ENCODE measurements around the gene BBS10.
A peak's percentile ranks its signal among the peaks of the same experiment; 100 is the strongest.
"Not testable (repeated sequence)": the region's sequence is repeated elsewhere in the genome, so short reads cannot be mapped to it uniquely, and the experiment has no call there.

The BBS10 gene

GRCh38 chr12:76348079-76348901 lies at the start of gene BBS10:
TSS of gene BBS10 (minus strand) at chr12:76348415. CDS start at chr12:76348358, 57 bp downstream.
- peak; percentile 95 to 96 for DNase-seq

GRCh38 chr12:76391461-76391860 lies 43.2 kb upstream of the BBS10 start:
- DNase-seq = no peak

- DNase-seq = no peak
These were observed 39.4 kb upstream of the BBS10 start for GRCh38 chr12:76387614-76388013.

GRCh38 chr12:76384560-76384959 lies 36.3 kb upstream of the BBS10 start:
- DNase-seq = no peak

GRCh38 chr12:76383988-76384387 lies 35.8 kb upstream of the BBS10 start:
- no peak for DNase-seq

- DNase-seq = no peak
These were observed 31.0 kb upstream of the BBS10 start for GRCh38 chr12:76379261-76379660.

GRCh38 chr12:76376876-76377275 lies 28.7 kb upstream of the BBS10 start:
- not testable (repeated sequence) for DNase-seq

- no peak for DNase-seq
These were observed 27.7 kb upstream of the BBS10 start for GRCh38 chr12:76375939-76376338.

GRCh38 chr12:76375470-76375869 lies 27.3 kb upstream of the BBS10 start:
- no peak for DNase-seq

GRCh38 chr12:76374386-76375020 lies 26.3 kb upstream of the BBS10 start:
- no peak for DNase-seq

GRCh38 chr12:76368230-76368629 lies 20.0 kb upstream of the BBS10 start:
- DNase-seq = no peak

GRCh38 chr12:76366163-76366562 lies 17.9 kb upstream of the BBS10 start:
- no peak for DNase-seq

- DNase-seq = not testable (repeated sequence)
These were observed 15.9 kb upstream of the BBS10 start for GRCh38 chr12:76364131-76364530.

GRCh38 chr12:76360316-76360715 lies 12.1 kb upstream of the BBS10 start:
- no peak for DNase-seq

GRCh38 chr12:76356071-76356470 lies 7.9 kb upstream of the BBS10 start:
- DNase-seq = no peak

GRCh38 chr12:76346798-76347420 lies 1.3 kb downstream of the BBS10 start:
- peak; percentile 68 to 74 for DNase-seq

GRCh38 chr12:76346236-76346635 lies 2.0 kb downstream of the BBS10 start:
- no peak for DNase-seq

GRCh38 chr12:76345569-76345968 lies 2.6 kb downstream of the BBS10 start:
- no peak for DNase-seq

- DNase-seq = no peak
These were observed 6.7 kb downstream of the BBS10 start for GRCh38 chr12:76341436-76342030.

GRCh38 chr12:76340680-76341435 lies 7.4 kb downstream of the BBS10 start:
- peak; percentile 57 to 71 for DNase-seq

GRCh38 chr12:76337583-76337982 lies 10.6 kb downstream of the BBS10 start:
- DNase-seq = no peak

- DNase-seq = no peak
These were observed 15.6 kb downstream of the BBS10 start for GRCh38 chr12:76332606-76333005.

- DNase-seq = no peak
These were observed 18.6 kb downstream of the BBS10 start for GRCh38 chr12:76329606-76330005.

Measured in Kasumi-1 (cell line).